HG02759 (cell line): ENCODE measurements around the gene RYR2.

Source experiments
- ATAC-seq: cut with Tn5 transposase; IDR thresholded peaks from one replicate; pipeline ENCODE4 v1.9.1; 2021; ENCODE audit warnings: mild to moderate bottlenecking, moderate library complexity; ENCODE audit not compliant: unreplicated experiment

RYR2 gene

GRCh38 chr1:237031480-237031879 lies 10.5 kb upstream of the RYR2 start:
- ATAC-seq = no peak

DNA sequence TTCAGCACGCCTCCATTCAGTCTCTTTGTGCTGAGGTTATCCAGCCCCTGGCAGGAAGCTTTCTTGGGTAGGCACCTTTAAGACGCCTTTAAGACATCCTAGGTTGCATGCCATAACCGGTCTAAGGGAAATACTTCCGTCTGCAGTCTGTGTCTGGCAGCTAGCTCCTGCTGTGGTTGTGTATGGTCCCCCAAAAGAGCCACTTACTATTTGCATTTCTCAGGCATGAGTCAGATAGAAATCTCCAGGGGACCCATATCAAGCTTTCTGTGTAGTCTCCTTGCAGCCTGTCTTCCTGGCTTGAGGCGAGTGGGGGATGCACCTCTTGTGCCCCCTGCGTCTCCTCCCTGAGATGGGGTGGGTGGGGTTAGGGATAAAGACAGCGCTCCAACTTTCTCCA lies 10.0 kb upstream of the RYR2 start:
- peak; percentile 80 for ATAC-seq

DNA sequence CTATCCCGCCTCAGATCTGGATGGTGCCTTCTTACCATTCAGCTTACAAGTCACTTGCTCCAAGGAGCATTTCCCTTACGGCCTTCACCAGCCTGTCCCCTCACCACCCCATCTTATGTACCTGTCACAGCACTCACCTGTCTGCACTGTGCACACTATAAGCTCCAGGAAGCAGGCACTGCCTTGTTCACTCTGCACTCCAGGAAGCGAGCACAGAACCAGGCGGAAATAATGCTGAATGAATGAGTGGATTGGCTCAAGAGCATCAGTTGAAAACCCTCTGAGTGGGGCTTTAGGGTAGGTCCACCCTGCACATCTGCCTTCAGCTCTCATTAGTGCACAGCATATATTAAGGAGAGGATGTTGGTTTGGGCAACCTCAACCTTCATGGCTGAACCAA lies 8.9 kb upstream of the RYR2 start:
- no peak for ATAC-seq

- ATAC-seq = no peak
Observed at GRCh38 chr1:237033804-237034203, 8.2 kb upstream of the RYR2 start.

GRCh38 chr1:237035759-237036158 lies 6.2 kb upstream of the RYR2 start:
- no peak for ATAC-seq

- ATAC-seq = no peak
Observed at GRCh38 chr1:237038211-237038610, 3.8 kb upstream of the RYR2 start.

DNA sequence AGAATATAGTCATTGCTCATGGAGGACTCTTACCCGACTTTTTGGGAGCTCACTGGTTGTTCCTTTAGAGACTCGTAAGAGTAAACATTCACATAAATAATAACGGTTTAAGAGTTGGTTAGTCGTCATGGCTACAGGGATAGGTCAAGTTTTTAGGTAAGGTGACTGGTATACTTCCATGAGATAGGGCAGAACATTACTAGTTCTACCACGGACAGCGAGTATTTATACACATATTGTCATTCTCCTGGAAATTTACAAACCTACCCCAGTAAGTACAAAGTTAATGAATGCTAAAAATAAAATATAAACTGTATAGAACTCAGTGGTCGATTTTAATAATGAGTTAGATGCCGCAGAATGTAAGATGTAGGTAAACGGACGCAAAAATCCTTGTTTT lies 1.2 kb upstream of the RYR2 start:
- no peak for ATAC-seq

- ATAC-seq = no peak
Observed at GRCh38 chr1:237041461-237041794, 556 bp upstream of the RYR2 start.

DNA sequence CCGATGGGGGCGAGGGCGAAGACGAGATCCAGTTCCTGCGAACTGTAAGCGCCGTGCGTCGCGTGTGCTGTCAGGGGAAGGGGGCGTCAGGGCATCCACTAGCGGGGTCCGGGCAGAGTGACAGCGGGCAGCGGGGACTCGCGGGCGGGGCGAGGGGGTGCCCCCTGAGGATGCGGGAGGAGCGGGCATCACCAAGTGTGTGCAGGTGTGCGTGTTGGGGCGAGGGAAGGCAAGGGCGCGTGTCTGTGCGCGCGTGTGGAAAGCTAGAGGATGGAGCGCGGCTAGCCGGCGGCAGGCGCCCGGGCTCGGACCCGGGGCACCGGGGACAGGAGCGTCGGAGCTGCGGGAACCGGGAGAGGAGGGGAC lies 525 bp downstream of the RYR2 start:
- peak; percentile 17 for ATAC-seq

DNA sequence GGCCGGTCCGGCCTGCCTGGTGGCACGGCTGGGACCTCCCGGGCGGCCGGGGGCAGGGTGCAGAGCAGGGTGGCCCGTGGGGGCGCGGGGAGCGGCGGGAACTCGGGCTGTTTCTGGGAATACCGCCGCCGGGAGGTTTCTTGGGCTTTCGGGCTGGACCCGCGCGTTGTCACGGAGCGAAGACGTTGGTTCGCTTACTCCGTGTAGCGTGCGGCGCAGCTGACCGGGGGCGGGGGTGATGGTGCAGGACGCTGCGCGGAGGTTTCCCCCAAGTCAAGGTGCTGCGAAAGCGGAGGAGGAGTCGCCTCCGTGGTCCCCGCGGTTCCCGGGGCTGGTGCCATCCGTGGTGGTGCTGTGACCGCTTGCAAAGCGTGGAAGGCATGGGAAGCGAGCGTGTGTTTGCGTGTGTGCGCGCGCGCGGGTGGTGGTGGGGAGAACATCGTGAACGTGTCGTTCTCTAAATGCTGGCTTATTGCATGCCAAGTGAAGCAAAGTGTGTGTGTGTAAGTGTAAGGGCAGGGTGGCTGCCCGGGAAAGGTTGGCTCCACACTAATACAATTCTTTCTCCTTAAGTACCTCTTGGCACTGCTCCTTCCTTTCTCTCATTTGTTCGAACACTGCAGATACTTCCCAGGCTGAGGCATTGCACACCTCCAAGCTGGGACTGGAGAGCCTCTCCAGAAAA lies 1.1 kb downstream of the RYR2 start:
- ATAC-seq = no peak

DNA sequence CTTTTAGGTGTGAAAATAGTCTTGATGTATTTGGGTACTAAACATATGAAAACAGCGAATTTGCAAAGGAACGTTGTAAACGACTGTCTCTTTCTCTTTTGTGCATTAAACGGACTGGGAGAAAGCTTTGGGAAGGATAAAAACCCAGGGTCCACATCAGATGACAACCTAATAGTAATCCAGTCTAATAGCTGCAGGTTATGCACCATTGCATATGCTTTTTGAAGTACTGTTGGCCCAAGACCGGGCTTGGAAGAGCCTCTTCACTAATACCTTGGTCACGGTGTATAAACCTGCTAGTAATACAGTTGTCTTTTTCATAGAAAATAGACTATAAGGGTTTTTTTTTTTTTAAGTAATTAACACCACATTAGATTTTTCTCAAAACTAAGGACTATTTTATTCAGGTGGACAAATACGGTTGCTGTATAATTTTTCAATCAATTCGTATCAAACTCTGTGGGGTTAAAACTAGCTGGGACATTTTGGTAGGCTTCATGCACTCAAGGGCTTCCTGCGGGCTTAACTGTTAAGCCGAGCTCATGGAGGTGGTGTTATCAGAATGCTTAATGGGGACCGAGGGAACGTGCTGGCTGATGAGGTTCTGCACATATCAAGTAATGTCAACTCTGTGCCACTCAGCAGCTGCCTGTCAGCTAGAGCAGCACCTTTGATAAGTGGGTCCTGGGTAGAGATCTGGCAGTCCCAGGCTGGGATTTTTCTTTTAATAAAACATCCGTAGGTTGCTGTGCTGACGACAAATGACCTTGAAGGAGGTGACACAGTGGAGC lies 2.1 kb downstream of the RYR2 start:
- no peak for ATAC-seq

DNA sequence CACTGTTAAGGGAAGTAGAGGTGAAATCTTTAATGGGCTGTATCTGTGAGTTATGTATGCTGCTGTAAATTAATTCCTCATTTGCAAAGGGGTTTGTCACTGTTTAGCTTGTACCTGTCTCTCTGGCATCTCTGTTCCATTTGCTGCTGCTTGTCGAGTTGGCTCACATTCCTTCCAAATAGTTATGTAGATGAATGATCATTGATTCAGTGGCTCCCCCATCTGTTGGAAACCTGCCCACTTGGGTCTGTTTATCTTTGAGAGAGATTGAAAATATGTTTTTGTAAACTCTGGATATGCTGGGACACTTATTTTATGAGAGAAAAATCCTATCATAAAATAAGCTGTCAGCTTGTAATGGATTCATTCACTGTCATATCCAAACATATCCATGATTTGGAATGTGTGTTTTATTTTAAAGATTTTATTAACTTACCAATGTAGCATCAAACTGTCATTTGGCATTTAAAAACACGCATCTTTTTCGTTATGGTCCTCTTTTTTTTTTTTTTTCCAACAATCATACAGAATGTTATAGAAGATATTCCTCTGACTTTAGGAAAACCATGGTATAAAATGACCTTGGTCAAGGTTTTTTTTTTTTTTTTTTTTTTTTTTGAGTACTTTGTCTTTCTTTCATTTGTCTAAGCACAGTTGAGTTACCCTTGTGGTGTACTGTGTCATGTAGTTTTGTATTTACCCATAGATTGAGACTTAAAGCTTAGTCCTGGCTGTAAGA lies 3.5 kb downstream of the RYR2 start:
- ATAC-seq = no peak

GRCh38 chr1:237048803-237049202 lies 6.8 kb downstream of the RYR2 start:
- ATAC-seq = no peak

DNA sequence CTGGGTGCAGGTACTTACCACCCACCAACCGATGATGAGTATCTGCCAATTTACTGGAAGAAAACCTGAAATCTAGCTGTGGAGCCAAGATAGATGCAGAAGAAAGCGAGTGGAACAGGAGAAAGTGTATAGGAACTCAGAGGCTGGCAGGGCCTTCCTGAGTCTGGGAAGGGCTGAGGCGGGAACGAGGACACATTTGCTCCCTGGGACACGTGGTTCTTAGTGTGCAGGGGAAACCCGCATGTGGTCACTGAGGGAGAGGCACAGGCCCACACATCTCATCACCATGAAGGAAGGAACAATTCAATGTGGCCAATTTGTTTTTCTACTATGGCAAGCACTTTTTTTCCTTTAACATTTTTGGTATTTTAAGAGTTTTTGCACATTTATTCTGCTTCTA lies 8.2 kb downstream of the RYR2 start:
- no peak for ATAC-seq

DNA sequence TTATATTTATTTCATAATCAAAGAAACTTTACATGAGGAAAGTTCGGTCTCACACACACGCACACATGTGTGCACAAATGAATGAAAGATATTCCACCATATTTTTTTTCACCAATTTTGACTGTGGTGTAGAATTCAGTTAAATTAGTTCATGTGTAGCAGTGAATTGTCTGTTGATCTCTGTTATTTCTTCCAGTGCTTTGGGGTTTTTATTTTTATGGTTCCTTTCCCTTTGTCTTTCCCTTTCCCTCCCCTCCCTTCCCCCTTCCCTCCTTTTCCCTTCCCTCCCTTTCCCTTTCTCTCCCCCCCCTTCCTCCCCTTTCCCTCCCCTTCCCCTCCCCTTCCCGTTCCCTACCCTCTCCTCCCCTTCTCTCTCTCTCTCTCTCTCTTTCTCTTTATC lies 8.9 kb downstream of the RYR2 start:
- ATAC-seq = no peak

DNA sequence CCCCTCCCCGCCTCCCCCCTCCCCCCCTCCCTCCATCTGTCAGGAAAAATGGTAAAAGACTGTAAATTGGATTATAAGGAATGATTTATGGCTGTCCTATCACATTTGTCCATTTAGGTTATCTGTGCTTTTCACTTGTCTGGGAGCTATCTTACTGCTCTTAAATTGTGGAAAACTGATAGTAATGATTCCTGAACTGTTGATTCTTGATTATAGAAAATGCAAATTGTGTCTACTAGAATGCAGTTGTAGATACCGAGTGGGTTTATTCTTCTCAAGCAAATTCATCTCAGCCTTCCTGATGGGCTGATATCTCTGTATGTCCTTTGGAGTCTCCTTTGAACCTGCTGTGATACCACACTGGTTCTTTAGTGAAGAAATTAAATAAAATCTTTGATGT lies 12.3 kb downstream of the RYR2 start:
- no peak for ATAC-seq

DNA sequence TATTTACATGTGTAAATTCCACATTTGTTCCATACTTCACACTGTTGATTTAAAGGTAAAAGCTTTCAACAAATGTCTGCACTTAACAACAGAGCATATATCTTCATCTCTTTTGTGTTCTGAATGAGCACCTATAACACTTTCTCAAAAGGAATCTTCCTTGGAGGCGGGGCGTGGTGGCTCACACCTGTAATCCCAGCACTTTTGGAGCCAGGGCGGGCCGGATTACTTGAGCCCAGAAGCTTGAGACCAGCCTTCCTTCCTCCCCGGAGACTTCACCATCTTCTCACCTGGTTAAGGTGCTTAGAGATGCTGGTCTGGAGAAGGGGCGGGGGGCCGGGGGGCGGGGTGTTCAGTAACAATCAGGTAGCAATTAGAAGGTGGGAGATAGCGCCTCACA lies 16.5 kb downstream of the RYR2 start:
- no peak for ATAC-seq

DNA sequence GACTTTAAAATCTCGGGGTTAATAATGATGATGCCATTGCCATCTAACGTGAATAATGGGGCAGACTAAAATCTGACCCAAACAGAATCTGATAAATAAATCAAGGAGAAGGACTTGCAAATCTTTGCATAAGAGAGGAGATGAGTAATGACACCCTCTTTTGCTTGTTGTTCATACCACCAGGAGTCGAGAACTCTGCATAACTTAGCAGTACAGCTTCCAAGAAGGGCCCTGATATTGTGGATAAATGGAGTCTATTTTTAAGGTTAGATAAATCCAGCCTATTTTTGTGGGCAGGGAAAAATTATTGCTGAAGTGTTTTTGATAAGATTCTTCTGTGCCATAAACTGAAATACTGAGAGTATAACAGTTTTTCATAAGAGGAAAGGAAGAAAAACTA lies 17.3 kb downstream of the RYR2 start:
- no peak for ATAC-seq

- no peak for ATAC-seq
Observed at GRCh38 chr1:237062976-237063375, 21.0 kb downstream of the RYR2 start.

- no peak for ATAC-seq
Observed at GRCh38 chr1:237065903-237066302, 23.9 kb downstream of the RYR2 start.

- ATAC-seq = no peak
Observed at GRCh38 chr1:237070519-237070918, 28.5 kb downstream of the RYR2 start.
